HG03280 (cell line): ENCODE data around the gene MCFD2.

Source experiments
- ATAC-seq: cut with Tn5 transposase; IDR thresholded peaks from one replicate; pipeline ENCODE4 v1.9.1; 2021; ENCODE audit warnings: mild to moderate bottlenecking, moderate library complexity; ENCODE audit not compliant: unreplicated experiment

Gene MCFD2

DNA sequence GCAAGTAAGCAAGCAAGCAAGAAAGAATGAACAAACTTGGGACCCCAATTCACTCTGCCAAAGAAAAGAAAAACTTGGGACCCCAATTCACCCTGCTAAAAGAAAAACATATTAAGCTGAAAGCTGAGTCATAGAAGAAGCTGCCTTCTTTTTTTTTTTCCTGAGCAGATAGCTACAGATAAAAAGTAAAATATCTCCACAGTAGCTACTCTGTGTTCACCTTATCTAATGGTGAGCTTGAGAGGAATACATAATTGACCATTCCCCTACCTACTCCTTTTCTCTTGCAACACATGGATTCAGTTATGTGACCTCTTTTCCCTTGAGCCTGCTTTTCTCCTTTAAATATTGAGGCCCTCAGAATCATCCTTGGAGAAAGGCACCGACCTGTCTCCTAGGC, 63.0 kb downstream of the MCFD2 start:
- ATAC-seq = no peak

DNA sequence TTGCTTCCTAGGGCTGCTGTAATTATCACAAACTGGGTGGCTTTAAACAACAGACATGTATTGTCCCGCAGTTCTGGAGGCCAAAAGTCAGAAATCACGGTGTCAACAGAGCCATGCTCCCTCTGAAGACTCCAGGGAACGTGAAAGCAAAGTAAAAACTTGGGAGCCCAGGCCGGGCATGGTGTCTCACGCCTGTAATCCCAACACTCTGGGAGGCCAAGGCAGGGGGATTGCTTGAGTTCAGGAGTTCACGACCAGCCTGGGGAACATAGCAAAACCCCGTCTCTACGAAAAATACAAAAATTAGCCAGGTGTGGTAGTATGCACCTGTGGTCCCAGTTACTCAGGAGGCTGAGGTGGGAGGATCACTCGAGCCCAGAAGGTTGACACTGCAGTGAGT, 63.5 kb downstream of the MCFD2 start:
- ATAC-seq = no peak
